Left lobe of liver (tissue), 2 donors: Measurements from ENCODE around the gene ASPDH. TPM values are rescaled to one million over a fixed set of nuclear protein-coding genes. Genes with fewer than 3 reads are reported as not detected.

ENCODE experiments used
- ATAC-seq: fragments of 200-7000 bp; cut with Tn5 transposase; one replicate; pipeline ENCODE4 v1.9.1; 2020; ENCODE audit warnings: mild to moderate bottlenecking, moderate library complexity
- DNase-seq: peaks from one replicate; pipeline ENCODE4 v3.0.0-alpha.2; 2020; ENCODE audit warnings: low spot score
- total RNA-seq: library from RNA; stranded (reverse); gene quantifications from one replicate; pipeline ENCODE4 v1.2.1, GENCODE V29; 2021
- donor health status: DM: no; HTN: no; CAD: no; lungs with moderate emphysema.
- donor health status: DM: no; HTN: yes; CAD: no.

Gene ASPDH
- total RNA-seq, 1 donor from 2014 or later = 61.1 TPM

- DNase-seq (no peak), ATAC-seq (no peak)
Measured at GRCh38 chr19:50516456-50516855, 2.7 kb upstream of the ASPDH start.

DNA sequence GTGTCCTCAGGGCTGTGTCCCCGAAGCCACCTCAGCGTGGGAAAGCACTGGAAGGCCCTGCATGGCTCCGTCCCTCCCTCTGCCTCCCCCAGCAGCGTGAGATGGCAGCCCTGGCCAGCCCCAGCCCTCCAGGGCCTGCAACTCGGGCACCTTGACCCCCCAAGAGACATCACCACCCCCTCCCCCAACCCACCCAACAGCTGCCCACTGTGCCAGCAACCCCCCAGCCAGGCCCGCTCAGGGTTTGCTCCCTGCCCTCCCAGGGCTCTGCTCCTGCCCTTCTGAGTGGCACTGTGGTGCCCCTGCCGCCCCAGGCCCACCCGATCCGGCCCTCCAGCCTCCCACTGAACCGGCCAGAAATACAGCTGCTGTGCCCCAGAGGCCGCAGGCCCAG lies 1.5 kb upstream of the ASPDH start:
- DNase-seq = no peak
- ATAC-seq = no peak

- ATAC-seq = no peak
- no peak for DNase-seq
Measured at GRCh38 chr19:50514346-50515167, 844 bp upstream of the ASPDH start.

DNA sequence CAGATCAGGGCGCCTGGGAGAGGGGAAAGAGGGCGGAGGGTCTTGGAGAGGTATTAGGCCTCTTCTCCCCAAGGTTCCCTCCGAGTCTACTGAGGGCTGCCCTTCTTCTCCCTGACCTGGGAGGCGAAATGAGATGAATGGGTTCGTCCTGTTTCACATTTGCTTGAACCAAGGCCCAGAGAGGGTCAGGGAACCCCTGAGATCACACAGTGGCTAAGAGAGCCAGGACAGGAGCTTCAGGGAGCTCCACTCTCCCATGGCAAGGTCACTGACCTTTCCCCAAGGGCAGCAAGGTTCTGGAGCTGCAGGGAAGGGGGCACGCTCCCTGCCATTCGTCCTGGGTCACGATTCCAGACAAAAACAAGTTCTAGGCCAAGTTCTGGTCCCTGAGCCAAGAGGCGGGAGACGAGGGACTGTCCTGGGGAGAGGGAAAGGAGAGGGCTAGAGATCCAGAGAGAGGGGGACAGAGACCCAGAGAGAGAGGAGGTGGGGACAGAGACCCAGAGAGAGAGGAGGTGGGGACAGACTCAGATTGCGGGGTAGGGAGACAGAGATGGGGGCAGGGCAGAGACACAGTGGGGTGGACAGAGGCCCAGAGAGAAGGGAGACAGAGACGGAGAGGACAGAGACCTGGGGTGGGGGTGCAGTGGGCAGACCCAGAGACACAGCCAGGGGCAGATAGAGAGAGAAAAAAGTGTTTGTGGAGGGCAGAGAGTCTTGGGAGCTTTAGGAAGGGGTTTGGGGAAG lies 541 bp downstream of the ASPDH start:
- DNase-seq (peak; percentile 58), ATAC-seq (peak; percentile 20)

DNA sequence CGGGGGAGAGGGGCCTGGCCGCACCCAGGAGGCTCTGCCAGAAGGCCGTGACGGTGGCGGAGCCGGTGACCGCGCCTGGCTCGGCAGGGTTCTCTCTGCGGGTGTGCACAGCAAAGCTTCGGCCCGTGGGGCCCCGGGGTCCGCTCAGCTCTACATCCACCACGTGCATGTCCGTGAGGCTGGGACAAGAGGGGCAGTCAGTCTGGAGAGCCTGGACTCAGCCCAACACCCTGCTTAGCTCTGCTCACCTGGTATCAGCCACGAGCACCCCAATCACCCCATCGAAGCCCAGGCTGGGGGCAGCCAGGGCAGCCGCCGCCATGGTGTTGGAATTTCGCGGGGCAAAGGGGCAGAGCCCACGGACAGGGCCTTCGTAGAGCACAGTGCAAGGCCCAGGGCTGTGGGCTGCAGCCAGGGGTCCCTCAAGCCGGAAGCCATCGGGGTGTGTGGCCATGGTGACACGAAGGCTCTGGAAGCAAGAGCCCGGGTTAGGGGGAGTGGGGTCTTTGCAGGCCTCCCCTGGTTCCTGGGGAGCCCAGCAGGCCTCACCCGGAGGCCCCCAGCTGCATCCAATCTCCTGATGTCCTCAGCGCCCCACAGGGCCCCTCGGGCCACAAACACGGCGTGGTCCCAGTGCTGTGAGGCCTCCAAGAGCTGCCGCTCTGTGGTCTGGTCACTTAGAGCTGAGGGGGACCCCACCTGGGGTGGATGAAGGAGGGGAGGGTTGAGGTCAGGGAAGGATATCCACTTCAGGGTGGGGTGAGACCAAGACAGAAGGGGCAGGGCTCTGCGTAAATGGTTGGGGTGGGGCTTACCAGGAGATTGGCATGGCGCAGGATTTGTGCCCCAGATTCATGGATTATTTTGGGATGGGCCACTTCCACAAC lies 1.4 kb downstream of the ASPDH start:
- no peak for ATAC-seq
- DNase-seq = peak; percentile 54

GRCh38 chr19:50511069-50511822 lies 2.5 kb downstream of the ASPDH start, which contains the start of gene JOSD2:
Gene JOSD2, minus strand, starts transcription at chr19:50511191. Its CDS starts 760 bp downstream, at chr19:50510431.
- ATAC-seq (peak; percentile 86), DNase-seq (peak; percentile 99)

GRCh38 chr19:50510700-50511068 lies 3.0 kb downstream of the ASPDH start:
- no peak for ATAC-seq

GRCh38 chr19:50510121-50510670 lies 3.5 kb downstream of the ASPDH start:
- peak; percentile 48 for DNase-seq
- ATAC-seq = no peak

More at GRCh38 chr19:50510700-50511068, 3.0 kb downstream of the ASPDH start:
- no peak for DNase-seq

GRCh38 chr19:50509366-50509765 lies 4.3 kb downstream of the ASPDH start:
- ATAC-seq (no peak), DNase-seq (peak; percentile 44)

GRCh38 chr19:50508843-50509190 lies 4.9 kb downstream of the ASPDH start:
- DNase-seq (no peak), ATAC-seq (no peak)

DNA sequence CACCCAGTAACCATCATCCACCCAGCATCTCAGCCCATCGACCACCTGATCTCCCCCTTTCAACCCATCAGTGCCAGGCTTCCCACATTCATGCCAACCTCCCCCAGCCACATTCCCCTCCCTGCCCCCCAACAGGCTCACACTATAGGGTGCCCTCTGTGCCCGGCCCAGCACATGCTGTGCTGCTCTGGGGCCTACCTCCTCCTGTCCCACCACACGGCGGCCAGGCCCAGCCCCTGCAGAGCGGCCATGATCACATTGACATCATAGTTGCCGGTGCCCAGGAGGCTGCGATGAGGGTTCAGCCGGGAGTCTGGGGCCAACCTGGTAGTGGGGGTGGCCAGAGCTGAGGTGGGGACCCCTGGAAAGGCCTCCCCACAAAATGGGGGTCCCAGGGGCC lies 6.3 kb downstream of the ASPDH start:
- ATAC-seq = no peak
- no peak for DNase-seq

DNA sequence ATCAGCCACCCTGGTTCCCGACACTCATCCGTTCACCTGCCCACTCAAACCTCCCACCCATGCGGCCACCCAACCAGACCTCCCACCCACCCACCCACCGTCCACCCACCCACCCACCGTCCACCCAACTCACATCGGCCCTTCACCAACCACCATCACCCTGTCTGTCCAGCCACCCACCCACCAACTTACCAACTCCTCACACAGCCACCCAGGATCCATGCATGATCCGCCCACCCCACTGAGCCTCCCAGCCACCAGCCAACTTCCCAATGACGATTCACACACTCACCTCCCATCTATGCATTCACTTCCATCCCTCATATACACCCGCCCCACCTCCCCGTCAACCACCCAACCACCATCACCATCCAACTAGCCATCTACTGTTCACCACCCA lies 7.0 kb downstream of the ASPDH start:
- DNase-seq (no peak), ATAC-seq (no peak)

GRCh38 chr19:50505856-50506611 lies 7.7 kb downstream of the ASPDH start:
- DNase-seq (no peak), ATAC-seq (no peak)

- DNase-seq (no peak), ATAC-seq (no peak)
Measured at GRCh38 chr19:50501568-50502475, 11.9 kb downstream of the ASPDH start.

DNA sequence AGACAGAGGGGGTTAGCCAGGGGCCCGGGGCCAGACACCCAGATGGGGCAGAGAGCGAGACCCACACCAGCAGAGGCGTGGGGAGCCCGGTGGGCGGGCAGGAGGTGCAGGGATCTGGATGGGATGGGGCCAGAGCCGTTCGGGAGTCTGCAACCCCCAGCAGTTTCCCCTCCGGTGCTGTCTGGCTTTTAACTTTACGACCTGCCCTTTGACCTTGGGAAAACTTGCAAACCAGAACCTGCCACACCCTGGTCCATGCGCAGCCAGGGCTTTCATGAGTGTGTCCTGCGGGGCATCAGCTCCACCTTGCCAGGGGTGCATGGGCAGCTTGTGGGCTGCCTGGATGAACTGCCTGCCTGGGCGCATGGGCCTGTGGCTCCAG lies 12.5 kb downstream of the ASPDH start:
- DNase-seq = no peak
- peak; percentile 16 for ATAC-seq

DNA sequence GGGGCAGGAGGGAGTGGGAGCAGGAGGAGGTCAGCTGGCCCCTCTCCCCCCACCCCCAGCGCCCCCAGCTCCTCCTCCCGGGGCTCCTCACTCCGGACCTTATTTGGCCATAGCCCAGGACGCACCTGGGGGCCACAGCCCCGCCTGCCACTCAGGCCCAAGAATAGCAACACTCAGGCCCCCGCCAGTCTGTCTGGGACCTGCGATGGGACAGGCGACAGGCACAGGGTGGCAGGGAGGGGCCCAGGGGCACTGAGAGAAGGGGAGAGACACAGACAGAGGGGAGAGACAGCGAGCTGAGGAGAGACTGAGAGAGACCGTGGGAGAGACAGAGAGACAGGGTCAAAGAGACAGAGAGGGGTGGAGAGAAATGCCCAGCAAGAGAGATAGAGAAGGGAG lies 13.0 kb downstream of the ASPDH start:
- DNase-seq = no peak
- no peak for ATAC-seq

DNA sequence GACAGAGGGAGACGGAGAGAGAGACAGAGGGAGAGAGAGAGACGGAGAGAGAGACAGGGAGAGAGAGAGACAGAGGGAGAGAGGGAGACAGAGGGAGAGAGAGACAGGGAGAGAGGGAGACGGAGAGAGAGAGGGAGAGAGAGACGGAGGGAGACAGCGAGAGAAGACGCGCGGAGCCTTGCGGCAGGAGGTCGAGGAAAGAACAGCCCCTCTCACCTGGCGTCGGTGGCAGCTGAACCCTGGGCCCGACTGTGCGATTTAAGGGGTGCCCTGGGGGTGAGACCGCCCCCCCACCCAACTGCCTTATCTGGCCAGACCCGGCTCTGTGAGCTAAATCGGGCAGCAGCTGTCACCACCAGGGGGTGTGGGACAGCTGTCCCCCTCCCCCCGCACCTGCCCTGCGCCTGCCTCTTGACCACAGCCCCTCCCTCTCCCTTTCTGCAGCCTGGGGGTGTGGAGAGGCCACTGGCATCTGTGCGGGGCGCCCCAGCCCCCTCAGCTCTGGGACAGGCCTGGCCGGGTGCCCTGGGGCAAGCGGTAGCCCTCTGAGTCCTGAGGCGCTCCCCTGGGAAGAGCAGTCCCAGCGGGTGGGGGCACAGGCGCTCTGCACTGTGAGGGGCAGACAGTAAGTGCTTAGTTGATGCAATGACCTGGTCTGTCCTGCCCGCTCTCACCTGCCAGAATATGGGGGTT lies 13.5 kb downstream of the ASPDH start:
- ATAC-seq = peak; percentile 20
- DNase-seq = no peak
